HepG2 (cell line): Measurements from ENCODE around the gene C19orf47. TPM values are rescaled to one million over a fixed set of nuclear protein-coding genes. Genes with fewer than 3 reads are reported as not detected.

Source experiments
- ATAC-seq: fragments of 200-7000 bp; cut with Tn5 transposase; 3 replicates; pipeline ENCODE4 v1.9.1; 2020; ENCODE audit warnings: mild to moderate bottlenecking, moderate library complexity
- BruUV-seq: library from RNA; stranded (reverse); fragments of 400-500 nt; replicated peaks from 2 replicates; lab custom pipeline; 2021; lab: Mats Ljungman, UMichigan
- CTCF ChIA-PET: fragments of 300-600 bp; formaldehyde crosslinking; extraction: SDS; loops from one replicate; lab custom pipeline; 2021; ENCODE audit warnings: low total read pairs, inconsistent platforms, low intra/inter-chr PET ratio; lab: Yijun Ruan, JAX
- POLR2A ChIA-PET: fragments of 350-600 bp; sonication (Branson Sonifier 250); formaldehyde crosslinking; loops from one replicate; lab custom pipeline; 2020; ENCODE audit warnings: antibody characterized with exemption, inconsistent platforms; lab: Yijun Ruan, JAX
- DNase-seq: peaks from one replicate; pipeline ENCODE4 v3.0.0-alpha.2; 2015; ENCODE audit warnings: low spot score
- FAIRE-seq: peaks from 3 replicates; lab custom pipeline; 2011; peaks lifted over from hg19 to GRCh38; lab: Jason Lieb, UNC
- H2AFZ ChIP-seq: one replicate; pipeline ENCODE4 v1.6.1; 2011; ENCODE audit warnings: low read length, inconsistent platforms
- H3K27ac ChIP-seq: fragments of 300-600 bp; 3 replicates; pipeline ENCODE4 v1.8.0; 2011; ENCODE audit warnings: mixed run types, mild to moderate bottlenecking, mixed read lengths, low read length, inconsistent platforms; ENCODE audit not compliant: insufficient read depth; ENCODE audit errors: extremely low read length
- H3K27me3 ChIP-seq, 2 experiments: fragments of 200-600 bp in 1 of 2; 2 replicates in 1 of 2; 3 replicates in 1 of 2; pipeline versions ENCODE4 v1.6.0 to v1.8.0; 2011; ENCODE audit warnings: low read length in 2 of 2, mild to moderate bottlenecking in 2 of 2, moderate library complexity in 2 of 2, inconsistent platforms in 1 of 2; ENCODE audit not compliant: insufficient read depth in 2 of 2, control insufficient read depth in 1 of 2
- H3K36me3 ChIP-seq, 2 experiments: fragments of 200-600 bp in 1 of 2; replicated peaks in 1 of 2; 2 replicates in 1 of 2; 3 replicates in 1 of 2; pipeline versions ENCODE4 v1.5.1 to v1.8.0; 2011; ENCODE audit warnings: low read length in 2 of 2, inconsistent platforms in 1 of 2; ENCODE audit not compliant: insufficient read depth in 2 of 2, control insufficient read depth in 1 of 2
- H3K4me1 ChIP-seq: 2 replicates; pipeline ENCODE4 v1.5.1; 2012; ENCODE audit warnings: low read length, inconsistent platforms; ENCODE audit not compliant: insufficient read depth
- H3K4me2 ChIP-seq: 2 replicates; pipeline ENCODE4 v1.6.0; 2011; ENCODE audit warnings: low read depth, low read length, inconsistent platforms
- H3K4me3 ChIP-seq, 3 experiments: fragments of 200-600 bp in 1 of 3; sonication (generic), shearing (Covaris generic) in 1 of 3; replicated peaks in 1 of 3; 2 replicates each; pipeline ENCODE4 v1.5.1; 2011 to 2016; ENCODE audit warnings: low read length in 3 of 3, inconsistent platforms in 2 of 3, low read depth in 2 of 3, mild to moderate bottlenecking in 2 of 3, control low read depth in 1 of 3, mixed read lengths in 1 of 3; ENCODE audit not compliant: insufficient read depth in 1 of 3
- H3K79me2 ChIP-seq: one replicate; pipeline ENCODE4 v1.6.1; 2011; ENCODE audit warnings: low read length, inconsistent platforms; ENCODE audit not compliant: insufficient read depth
- H3K9ac ChIP-seq: 2 replicates; pipeline ENCODE4 v1.6.0; 2011; ENCODE audit warnings: mild to moderate bottlenecking, low read depth, low read length, inconsistent platforms; ENCODE audit not compliant: insufficient read depth
- H3K9me3 ChIP-seq: 2 replicates; pipeline ENCODE4 v1.5.1; 2012; ENCODE audit warnings: mild to moderate bottlenecking, low read length
- H4K20me1 ChIP-seq: 2 replicates; pipeline ENCODE4 v1.6.0; 2011; ENCODE audit warnings: inconsistent platforms, mild to moderate bottlenecking, low read length, moderate library complexity; ENCODE audit not compliant: insufficient read depth
- CENPX ChIP-seq: sonication (generic); formaldehyde crosslinking; IDR thresholded peaks from 2 replicates; pipeline ENCODE4 v1.9.0; 2021; ENCODE audit warnings: mild to moderate bottlenecking, missing genetic modification reagents, moderate library complexity
- HNRNPH1 ChIP-seq: fragments of 200-400 bp; formaldehyde crosslinking; optimal IDR thresholded peaks from 2 replicates; pipeline ENCODE3; 2017; ENCODE audit warnings: mild to moderate bottlenecking, low read depth, low read length
- SIX1 ChIP-seq: sonication (generic); formaldehyde crosslinking; IDR thresholded peaks from 2 replicates; pipeline ENCODE4 v1.4.0; 2020; ENCODE audit warnings: missing genetic modification reagents, borderline replicate concordance
- STAT5B ChIP-seq: sonication (generic); formaldehyde crosslinking; IDR thresholded peaks from 2 replicates; pipeline ENCODE4 v1.4.0; 2020; ENCODE audit warnings: missing genetic modification reagents
- WGBS: methylation state at CpG from one replicate; pipeline ENCODE4 v1.1.6; 2017; ENCODE audit warnings: low lambda C conversion rate; 5-methylcytosine and 5-hydroxymethylcytosine counted together
- in situ Hi-C: cut with HindIII; loops from 2 replicates; pipeline ENCODE4 v1.10.0; 2017; ENCODE audit warnings: low pct_unique_long_range_greater_than_20kb; ENCODE audit not compliant: extremely low pct_ligation_motif_present
- intact Hi-C: fragments of 100-400 bp; cut with micrococcal nuclease; formaldehyde crosslinking; loops from one replicate; pipeline ENCODE4 v1.10.0; 2022; ENCODE audit not compliant: unreplicated experiment
- polyA plus RNA-seq, 8 experiments: library from polyadenylated mRNA; depleted of rRNA in 3 of 8; stranded (reverse) in 7 of 8; unstranded in 1 of 8; fragments of >200 nt; fragmentation: Illumina TruSeq in 4 of 8; extraction: Trizol in 4 of 8; gene quantifications; 2 replicates each; pipeline versions ENCODE4 v1.2.1 to v1.2.3, GENCODE V29; 2011 to 2016; ENCODE audit warnings: low read depth in 4 of 8, missing spikeins in 1 of 8, mixed read lengths in 1 of 8; ENCODE audit not compliant: insufficient read depth in 1 of 8
- total RNA-seq, 5 experiments: library from RNA; depleted of rRNA; stranded (reverse); fragments of >200 nt; fragmentation: Illumina TruSeq; extraction: Trizol; gene quantifications; 2 replicates each; pipeline ENCODE4 v1.2.3, GENCODE V29; 2016; ENCODE audit warnings: low read depth in 1 of 5
- TF ChIP-seq, protein P1 (sequence below): sonication (generic); formaldehyde crosslinking; IDR thresholded peaks from 2 replicates; pipeline ENCODE4 v1.4.0; 2020; ENCODE audit warnings: mild to moderate bottlenecking, low read depth, missing genetic modification reagents
- TF ChIP-seq, protein P2 (sequence below): sonication (generic); formaldehyde crosslinking; IDR thresholded peaks from 2 replicates; pipeline ENCODE4 v1.5.1; 2020; ENCODE audit warnings: mild to moderate bottlenecking, moderate library complexity, missing genetic modification reagents

C19orf47 gene
- total and polyA plus RNA-seq, 2 of the 13 experiments (the other 11 are each of a cell fraction or from before 2014, with no cell fraction given) = 8.1 to 10.6 TPM

DNA sequence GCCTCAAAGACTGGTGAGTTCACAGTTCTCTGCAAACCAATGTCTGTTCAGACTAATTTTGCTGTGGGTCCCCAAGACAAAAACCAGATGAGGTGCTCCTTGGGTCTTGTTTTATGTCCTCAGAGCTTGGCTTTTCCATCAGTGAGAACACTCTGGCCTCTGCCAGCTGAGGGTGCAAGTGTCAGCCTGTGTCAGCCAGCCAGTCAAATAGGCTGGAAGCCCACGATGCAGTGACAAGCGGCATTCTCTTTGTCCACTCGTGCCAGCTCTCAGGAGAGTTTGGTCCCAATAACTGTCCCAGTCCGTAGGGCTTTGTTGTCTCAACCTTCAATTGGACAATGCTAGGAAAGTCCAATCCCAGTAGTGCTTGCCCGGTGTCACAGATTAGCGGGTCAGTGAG lies 53.6 kb downstream of the C19orf47 start (continued):
- TF ChIP-seq, protein P1, sequence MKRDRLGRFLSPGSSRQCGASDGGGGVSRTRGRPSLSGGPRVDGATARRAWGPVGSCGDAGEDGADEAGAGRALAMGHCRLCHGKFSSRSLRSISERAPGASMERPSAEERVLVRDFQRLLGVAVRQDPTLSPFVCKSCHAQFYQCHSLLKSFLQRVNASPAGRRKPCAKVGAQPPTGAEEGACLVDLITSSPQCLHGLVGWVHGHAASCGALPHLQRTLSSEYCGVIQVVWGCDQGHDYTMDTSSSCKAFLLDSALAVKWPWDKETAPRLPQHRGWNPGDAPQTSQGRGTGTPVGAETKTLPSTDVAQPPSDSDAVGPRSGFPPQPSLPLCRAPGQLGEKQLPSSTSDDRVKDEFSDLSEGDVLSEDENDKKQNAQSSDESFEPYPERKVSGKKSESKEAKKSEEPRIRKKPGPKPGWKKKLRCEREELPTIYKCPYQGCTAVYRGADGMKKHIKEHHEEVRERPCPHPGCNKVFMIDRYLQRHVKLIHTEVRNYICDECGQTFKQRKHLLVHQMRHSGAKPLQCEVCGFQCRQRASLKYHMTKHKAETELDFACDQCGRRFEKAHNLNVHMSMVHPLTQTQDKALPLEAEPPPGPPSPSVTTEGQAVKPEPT (CRISPR knock-in tag) = no peak
- no peak for TF ChIP-seq SIX1 (CRISPR knock-in tag)
- TF ChIP-seq HNRNPH1 = no peak
- no peak for TF ChIP-seq CENPX (CRISPR knock-in tag)

DNA sequence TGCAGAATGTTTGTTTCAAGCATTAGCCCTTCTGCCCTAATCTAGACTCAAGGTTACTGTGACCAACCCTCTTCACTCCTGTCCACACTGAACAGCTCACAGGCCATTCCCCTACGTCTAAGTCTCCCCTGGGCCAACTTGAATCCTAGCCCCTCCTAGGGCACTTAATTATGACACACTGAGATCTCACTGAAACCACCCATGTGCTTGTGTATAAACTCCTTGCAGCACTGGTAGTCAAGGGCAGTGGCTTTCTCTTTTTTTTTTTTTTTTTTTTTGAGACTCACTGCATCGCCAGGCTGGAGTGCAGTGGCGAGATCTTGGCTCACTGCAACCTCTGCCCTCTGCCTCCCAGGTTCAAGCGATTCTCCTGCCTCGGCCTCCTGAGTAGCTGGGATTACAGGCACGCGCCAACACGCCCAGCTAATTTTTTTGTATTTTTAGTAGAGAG lies 61.2 kb downstream of the C19orf47 start:
- Histone ChIP-seq H3K27ac (peak overlapping the region; percentile 90), H3K4me2 (peak overlapping the region; percentile 47), H3K4me1 (peaks cover 38% of the 10 kb centered on the region), H3K36me3 (peaks cover 3 to 4% of the 10 kb centered on the region in 2 experiments; a peak in 2 of 5 replicates), H3K9ac (0 out of 2 replicates have a peak overlapping the region, but pooled peaks have one; percentile 44), H3K27me3 (no peaks in the 10 kb centered on the region; a peak in 1 of 5 replicates), H3K9me3 (no peaks in the 10 kb centered on the region), H3K4me3 (no peak overlapping the region), H4K20me1 (peaks cover 11% of the 10 kb centered on the region), H2AFZ (peak overlapping the region; percentile 61), H3K79me2 (peaks cover 27% of the 10 kb centered on the region)
- WGBS = 67% methylated on average over 8 of the region's 8 CpGs
- intact Hi-C loops (no loop called here), in situ Hi-C loops (no loop called here)
- no peak for FAIRE-seq
- TF ChIP-seq STAT5B (CRISPR knock-in tag) = no peak
- TF ChIP-seq, protein P2, sequence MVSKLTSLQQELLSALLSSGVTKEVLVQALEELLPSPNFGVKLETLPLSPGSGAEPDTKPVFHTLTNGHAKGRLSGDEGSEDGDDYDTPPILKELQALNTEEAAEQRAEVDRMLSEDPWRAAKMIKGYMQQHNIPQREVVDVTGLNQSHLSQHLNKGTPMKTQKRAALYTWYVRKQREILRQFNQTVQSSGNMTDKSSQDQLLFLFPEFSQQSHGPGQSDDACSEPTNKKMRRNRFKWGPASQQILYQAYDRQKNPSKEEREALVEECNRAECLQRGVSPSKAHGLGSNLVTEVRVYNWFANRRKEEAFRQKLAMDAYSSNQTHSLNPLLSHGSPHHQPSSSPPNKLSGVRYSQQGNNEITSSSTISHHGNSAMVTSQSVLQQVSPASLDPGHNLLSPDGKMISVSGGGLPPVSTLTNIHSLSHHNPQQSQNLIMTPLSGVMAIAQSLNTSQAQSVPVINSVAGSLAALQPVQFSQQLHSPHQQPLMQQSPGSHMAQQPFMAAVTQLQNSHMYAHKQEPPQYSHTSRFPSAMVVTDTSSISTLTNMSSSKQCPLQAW (CRISPR knock-in tag) = peak; percentile 25; the same call in 1 of the 2 replicates
- no TSS peak for BruUV-seq
- CTCF ChIA-PET = no interaction called here
- no peak for DNase-seq
- no peak for ATAC-seq
- POLR2A ChIA-PET = interaction anchor here (1.6 kb wide), 1 partner anchor 61 kb away, joined by 7 read pairs; the partner anchor contains the start of genes C19orf47 and PLD3
